Measurements from ENCODE around the gene UBE2D3. TPM values are rescaled to one million over a fixed set of nuclear protein-coding genes. Genes with fewer than 3 reads are reported as not detected.

UBE2D3 gene
- total RNA-seq, 1 donor from 2014 or later: 379 TPM

- intact Hi-C loops (cut with DNase I): no loop called here
- no peak for DNase-seq (ENCODE audit: low spot score in 2 of 2)
- no peaks in the 10 kb centered on the region for H3K9me3 ChIP-seq
- no peaks in the 10 kb centered on the region for H3K27me3 ChIP-seq
- no peaks in the 10 kb centered on the region for H3K4me1 ChIP-seq
- H3K27ac ChIP-seq: no peak overlapping the region
- no peak overlapping the region for H3K4me3 ChIP-seq
- no peaks in the 10 kb centered on the region for H3K36me3 ChIP-seq
- TF ChIP-seq CTCF (IDR thresholded peaks at IDR 0.05): no peak
Observed at GRCh38 chr4:102843938-102844337, 16.6 kb upstream of the UBE2D3 start.

- H3K9me3 ChIP-seq: no peaks in the 10 kb centered on the region
- no peak for DNase-seq (ENCODE audit: low spot score in 2 of 2)
- intact Hi-C loops (cut with DNase I): no loop called here
- no peak overlapping the region for H3K27ac ChIP-seq
- H3K36me3 ChIP-seq: no peaks in the 10 kb centered on the region
- H3K4me3 ChIP-seq: no peak overlapping the region
- no peaks in the 10 kb centered on the region for H3K27me3 ChIP-seq
- H3K4me1 ChIP-seq: no peaks in the 10 kb centered on the region
- no peak for TF ChIP-seq CTCF (IDR thresholded peaks at IDR 0.05)
Observed at GRCh38 chr4:102843273-102843672, 15.9 kb upstream of the UBE2D3 start.

- no peak overlapping the region for H3K4me3 ChIP-seq
- intact Hi-C loops (cut with DNase I): no loop called here
Observed at GRCh38 chr4:102842367-102842766, 15.0 kb upstream of the UBE2D3 start.

GRCh38 chr4:102836596-102836995 is 9.2 kb upstream of the UBE2D3 start:
- intact Hi-C loops (cut with DNase I): no loop called here
- Histone ChIP-seq H3K9me3 (no peaks in the 10 kb centered on the region), H3K4me1 (no peaks in the 10 kb centered on the region), H3K27me3 (no peaks in the 10 kb centered on the region), H3K36me3 (no peaks in the 10 kb centered on the region), H3K27ac (no peak overlapping the region), H3K4me3 (no peak overlapping the region)
- no peak for TF ChIP-seq CTCF (IDR thresholded peaks at IDR 0.05)
- DNase-seq (ENCODE audit: low spot score in 2 of 2): no peak

More at GRCh38 chr4:102842367-102842766, 15.0 kb upstream of the UBE2D3 start:
- no peaks in the 10 kb centered on the region for H3K27me3 ChIP-seq
- TF ChIP-seq CTCF (IDR thresholded peaks at IDR 0.05): no peak
- DNase-seq (ENCODE audit: low spot score in 2 of 2): no peak
- H3K27ac ChIP-seq: no peak overlapping the region
- H3K4me1 ChIP-seq: no peaks in the 10 kb centered on the region
- no peaks in the 10 kb centered on the region for H3K36me3 ChIP-seq
- H3K9me3 ChIP-seq: no peaks in the 10 kb centered on the region

GRCh38 chr4:102832667-102833066 is 5.3 kb upstream of the UBE2D3 start:
- no peak for TF ChIP-seq CTCF (IDR thresholded peaks at IDR 0.05)
- Histone ChIP-seq H3K4me1 (peaks cover 0 to 7% of the 10 kb centered on the region in 2 donors), H3K27ac (no peak overlapping the region), H3K4me3 (no peak overlapping the region), H3K27me3 (no peaks in the 10 kb centered on the region), H3K9me3 (no peaks in the 10 kb centered on the region), H3K36me3 (no peaks in the 10 kb centered on the region)
- intact Hi-C loops (cut with DNase I): no loop called here
- DNase-seq (ENCODE audit: low spot score in 2 of 2): no peak

GRCh38 chr4:102832105-102832504 is 4.8 kb upstream of the UBE2D3 start:
- Histone ChIP-seq H3K4me1 (peaks cover 0 to 7% of the 10 kb centered on the region in 2 donors), H3K27me3 (no peaks in the 10 kb centered on the region), H3K4me3 (no peak overlapping the region), H3K27ac (no peak overlapping the region), H3K36me3 (no peaks in the 10 kb centered on the region), H3K9me3 (no peaks in the 10 kb centered on the region)
- DNase-seq (ENCODE audit: low spot score in 2 of 2): no peak
- no peak for TF ChIP-seq CTCF (IDR thresholded peaks at IDR 0.05)
- intact Hi-C loops (cut with DNase I): no loop called here

Measured in ascending aorta (tissue), 2 donors.